BJ (cell line): ENCODE data around the gene FANCC. TPM values are rescaled to one million over a fixed set of nuclear protein-coding genes. Genes with fewer than 3 reads are reported as not detected.

Experiments
- CTCF ChIA-PET: fragments of 350-600 bp; formaldehyde crosslinking; extraction: SDS; loops from one replicate; lab custom pipeline; 2021; ENCODE audit warnings: antibody characterized with exemption, inconsistent platforms; lab: Yijun Ruan, JAX
- POLR2A ChIA-PET: fragments of 300-600 bp; sonication (Branson Sonifier 250); formaldehyde crosslinking; extraction: SDS; loops from one replicate; lab custom pipeline; 2021; ENCODE audit warnings: antibody characterized with exemption; lab: Charles Lee
- DNase-seq: peaks from one replicate; pipeline ENCODE4 v3.0.0-alpha.2; 2011; ENCODE audit warnings: low read depth
- H3K27me3 ChIP-seq: 2 replicates; pipeline ENCODE4 v1.6.0; 2011; ENCODE audit warnings: low read length; ENCODE audit not compliant: control insufficient read depth, insufficient read depth
- H3K36me3 ChIP-seq: 2 replicates; pipeline ENCODE4 v1.5.1; 2011; ENCODE audit warnings: low read length; ENCODE audit not compliant: control insufficient read depth, insufficient read depth
- H3K4me3 ChIP-seq: 2 replicates; pipeline ENCODE4 v1.5.1; 2011; ENCODE audit warnings: low read depth, mild to moderate bottlenecking, control low read depth, low read length
- polyA plus RNA-seq: library from polyadenylated mRNA; depleted of rRNA; stranded (reverse); fragments of >200 nt; gene quantifications from 2 replicates; pipeline ENCODE4 v1.2.3, GENCODE V29; 2011
- TF ChIP-seq, protein P1 (sequence below): IDR thresholded peaks from 2 replicates; pipeline ENCODE4 v1.5.1; 2011; ENCODE audit warnings: low read depth, mild to moderate bottlenecking, control low read depth, inconsistent platforms, low read length, moderate library complexity; ENCODE audit not compliant: insufficient read depth

Gene FANCC
- polyA plus RNA-seq, 1 experiment, result 6.1 TPM

DNA sequence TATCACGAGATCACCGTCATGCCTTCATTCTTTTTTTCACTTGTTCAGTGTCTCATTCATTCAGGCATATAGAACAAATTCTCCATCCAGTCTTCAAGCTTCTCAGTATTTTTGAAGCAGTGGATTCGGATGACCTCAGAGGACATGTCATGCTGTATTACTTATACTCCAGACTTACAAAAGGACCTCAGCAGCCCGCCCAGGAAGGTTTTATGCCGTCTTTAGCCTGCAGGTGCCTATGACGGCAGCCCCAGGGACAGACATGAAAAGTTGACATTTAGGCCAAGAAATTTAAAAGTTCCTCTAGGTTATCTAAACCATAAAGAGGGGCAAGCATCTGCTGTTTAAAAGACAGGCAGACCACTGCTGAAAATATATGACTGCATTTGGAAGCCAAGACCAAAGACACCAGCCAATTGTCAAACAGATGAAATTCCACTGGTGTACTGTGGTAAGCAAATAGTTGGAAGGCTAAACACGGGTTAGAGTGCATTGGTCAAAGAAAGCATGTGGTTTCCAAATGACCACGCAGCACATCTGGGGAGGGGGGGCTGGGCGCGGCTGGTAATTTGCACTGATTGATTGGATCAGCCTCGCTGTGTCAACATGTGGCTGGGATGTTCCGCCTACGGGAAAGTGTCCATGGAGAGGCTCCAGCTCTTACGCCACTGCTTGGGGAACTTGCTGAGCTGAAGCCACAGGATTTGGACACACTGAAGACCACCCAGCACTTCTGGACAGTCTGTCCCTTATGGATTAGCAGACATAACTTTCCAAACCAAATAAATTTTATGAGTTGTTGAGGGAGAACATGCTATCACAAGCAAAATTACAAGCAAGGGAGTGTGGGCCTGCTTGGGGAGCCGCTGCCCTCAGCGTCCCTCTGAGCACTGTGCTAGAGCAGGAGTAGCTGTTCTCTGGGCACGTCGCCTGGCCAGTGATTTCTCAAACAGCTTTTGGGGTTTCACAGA is 173.6 kb downstream of the FANCC start:
- Histone ChIP-seq H3K27me3 (no peaks in the 10 kb centered on the region), H3K36me3 (no peaks in the 10 kb centered on the region), H3K4me3 (no peak overlapping the region)
- CTCF ChIA-PET, result interaction anchor here (0.9 to 3.0 kb wide), 5 partner anchors 13 to 475 kb away, joined by 3 to 21 read pairs (median 4); no protein-coding TSS in a partner anchor
- TF ChIP-seq, protein P1, sequence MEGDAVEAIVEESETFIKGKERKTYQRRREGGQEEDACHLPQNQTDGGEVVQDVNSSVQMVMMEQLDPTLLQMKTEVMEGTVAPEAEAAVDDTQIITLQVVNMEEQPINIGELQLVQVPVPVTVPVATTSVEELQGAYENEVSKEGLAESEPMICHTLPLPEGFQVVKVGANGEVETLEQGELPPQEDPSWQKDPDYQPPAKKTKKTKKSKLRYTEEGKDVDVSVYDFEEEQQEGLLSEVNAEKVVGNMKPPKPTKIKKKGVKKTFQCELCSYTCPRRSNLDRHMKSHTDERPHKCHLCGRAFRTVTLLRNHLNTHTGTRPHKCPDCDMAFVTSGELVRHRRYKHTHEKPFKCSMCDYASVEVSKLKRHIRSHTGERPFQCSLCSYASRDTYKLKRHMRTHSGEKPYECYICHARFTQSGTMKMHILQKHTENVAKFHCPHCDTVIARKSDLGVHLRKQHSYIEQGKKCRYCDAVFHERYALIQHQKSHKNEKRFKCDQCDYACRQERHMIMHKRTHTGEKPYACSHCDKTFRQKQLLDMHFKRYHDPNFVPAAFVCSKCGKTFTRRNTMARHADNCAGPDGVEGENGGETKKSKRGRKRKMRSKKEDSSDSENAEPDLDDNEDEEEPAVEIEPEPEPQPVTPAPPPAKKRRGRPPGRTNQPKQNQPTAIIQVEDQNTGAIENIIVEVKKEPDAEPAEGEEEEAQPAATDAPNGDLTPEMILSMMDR, result no peak
- peak; percentile 64 for DNase-seq
- POLR2A ChIA-PET, result no interaction called here

DNA sequence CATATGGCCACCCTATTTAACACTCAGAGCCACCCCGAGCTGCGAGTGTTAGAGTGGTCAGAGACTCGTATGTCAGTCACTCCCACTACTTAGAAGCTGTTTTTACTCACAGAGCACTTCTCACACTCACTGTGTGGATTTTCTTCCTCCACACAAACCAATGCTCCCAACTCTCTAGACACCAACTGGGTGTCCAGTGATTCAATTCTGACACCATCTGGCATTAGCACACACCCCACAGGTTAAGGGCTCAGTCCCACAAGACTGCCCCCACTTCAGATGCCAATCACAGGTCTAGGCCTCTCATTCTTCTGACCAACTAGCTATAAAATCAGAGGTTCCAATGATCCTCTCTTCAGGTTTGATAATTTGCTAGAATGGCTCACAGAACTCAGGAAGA is 174.8 kb downstream of the FANCC start:
- Histone ChIP-seq H3K36me3 (no peaks in the 10 kb centered on the region), H3K4me3 (no peak overlapping the region), H3K27me3 (no peaks in the 10 kb centered on the region)
- no peak for DNase-seq
- TF ChIP-seq, protein P1, result no peak
- POLR2A ChIA-PET, result no interaction called here
- CTCF ChIA-PET, result interaction anchor here (0.9 to 3.0 kb wide), 5 partner anchors 12 to 474 kb away, joined by 3 to 21 read pairs (median 3); no protein-coding TSS in a partner anchor

- Histone ChIP-seq H3K36me3 (no peaks in the 10 kb centered on the region), H3K4me3 (no peak overlapping the region), H3K27me3 (no peaks in the 10 kb centered on the region)
- ChIA-PET POLR2A (no interaction called here), CTCF (interaction anchor here (0.7 to 3.0 kb wide), 4 partner anchors 12 to 462 kb away, joined by 3 to 21 read pairs (median 5); no protein-coding TSS in a partner anchor)
- TF ChIP-seq, protein P1, result no peak
- no peak for DNase-seq
Measured at GRCh38 chr9:95142315-95142714, 175.2 kb downstream of the FANCC start.

- CTCF ChIA-PET, result no interaction called here
- DNase-seq, result no peak
- TF ChIP-seq, protein P1, result no peak
- Histone ChIP-seq H3K4me3 (no peak overlapping the region), H3K36me3 (no peaks in the 10 kb centered on the region), H3K27me3 (no peaks in the 10 kb centered on the region)
- POLR2A ChIA-PET, result no interaction called here
Measured at GRCh38 chr9:95140821-95141220, 176.7 kb downstream of the FANCC start.

GRCh38 chr9:95139126-95139525 is 178.4 kb downstream of the FANCC start:
- ChIA-PET CTCF (interaction anchor here (0.6 to 4.2 kb wide), 3 partner anchors 11 to 463 kb away, joined by 3 to 22 read pairs (median 7); no protein-coding TSS in a partner anchor), POLR2A (no interaction called here)
- H3K36me3 ChIP-seq, result no peaks in the 10 kb centered on the region
- TF ChIP-seq, protein P1, result no peak
- no peak overlapping the region for H3K4me3 ChIP-seq
- H3K27me3 ChIP-seq, result no peaks in the 10 kb centered on the region
- no peak for DNase-seq
